ENCODE data around the gene GDI1. TPM values are rescaled to one million over a fixed set of nuclear protein-coding genes. Genes with fewer than 3 reads are reported as not detected.

The GDI1 gene
- total and polyA plus RNA-seq, 9 of the 15 experiments (the other 6 are each of a cell fraction or from before 2014, with no cell fraction given), result 0.97 to 82.6 (median 37.5) TPM

GRCh38 chrX:154486396-154487207, 49.6 kb downstream of the GDI1 start, which contains the start of gene UBL4A (continued):
- TF ChIP-seq CHD7 (IDR thresholded peaks at IDR 0.05; ENCODE audit: low read depth, low read length) (no peak), ZNF12 (CRISPR knock-in tag; IDR thresholded peaks at IDR 0.05) (no peak), PRDM10 (IDR thresholded peaks at IDR 0.05; ENCODE audit: partially characterized antibody) (peak; percentile 39), FOXP1 (CRISPR knock-in tag; IDR thresholded peaks at IDR 0.05) (no peak), MECOM (CRISPR knock-in tag; IDR thresholded peaks at IDR 0.05) (no peak), FUS (optimal IDR thresholded peaks at IDR 0.05; ENCODE audit: low read depth, low read length) (no peak), NR2C2 (CRISPR knock-in tag; IDR thresholded peaks at IDR 0.05) (no peak), NR2C2 (tag; IDR thresholded peaks at IDR 0.05) (peak; percentile 30; the same call in 1 of the 2 replicates), CREBBP (IDR thresholded peaks at IDR 0.05; ENCODE audit: low read depth, low read length) (no peak), TRIM24 (IDR thresholded peaks at IDR 0.05) (no peak), ZSCAN29 (IDR thresholded peaks at IDR 0.05) (no peak), THRB (CRISPR knock-in tag; conservative IDR thresholded peaks at IDR 0.05) (no peak)
